ENCODE measurements around the gene GPRC5B.

GPRC5B gene

GRCh38 chr16:19874851-19875546 is 9.6 kb downstream of the GPRC5B start:
- Mint-ChIP-seq H3K4me1 (ENCODE audit: low read depth) (peaks cover 6% of the 10 kb centered on the region), H3K27me3 (peaks cover 12% of the 10 kb centered on the region), H3K36me3 (ENCODE audit: low read depth) (no peaks in the 10 kb centered on the region), H3K9me3 (no peaks in the 10 kb centered on the region), H3K27ac (no peak overlapping the region), H3K4me3 (no peak overlapping the region)
- intact Hi-C loops (cut with micrococcal nuclease), result no loop called here

- intact Hi-C loops (cut with micrococcal nuclease), result no loop called here
- Mint-ChIP-seq H3K27ac (no peak overlapping the region), H3K4me3 (no peak overlapping the region), H3K4me1 (ENCODE audit: low read depth) (peaks cover 6% of the 10 kb centered on the region), H3K9me3 (no peaks in the 10 kb centered on the region), H3K36me3 (ENCODE audit: low read depth) (no peaks in the 10 kb centered on the region), H3K27me3 (peaks cover 9% of the 10 kb centered on the region)
These were observed 10.6 kb downstream of the GPRC5B start for GRCh38 chr16:19874026-19874425.

- intact Hi-C loops (cut with micrococcal nuclease), result no loop called here
- H3K4me3 Mint-ChIP-seq, result no peak overlapping the region
- H3K27ac Mint-ChIP-seq, result no peak overlapping the region
- H3K36me3 Mint-ChIP-seq (ENCODE audit: low read depth), result no peaks in the 10 kb centered on the region
- no peaks in the 10 kb centered on the region for H3K9me3 Mint-ChIP-seq
- peaks cover 9% of the 10 kb centered on the region for H3K27me3 Mint-ChIP-seq
- H3K4me1 Mint-ChIP-seq (ENCODE audit: low read depth), result peaks cover 6% of the 10 kb centered on the region
These were observed 11.7 kb downstream of the GPRC5B start for GRCh38 chr16:19872935-19873334.

GRCh38 chr16:19872179-19872863 is 12.3 kb downstream of the GPRC5B start:
- no peaks in the 10 kb centered on the region for H3K36me3 Mint-ChIP-seq (ENCODE audit: low read depth)
- H3K4me3 Mint-ChIP-seq, result no peak overlapping the region
- no peaks in the 10 kb centered on the region for H3K9me3 Mint-ChIP-seq
- intact Hi-C loops (cut with micrococcal nuclease), result no loop called here
- no peak overlapping the region for H3K27ac Mint-ChIP-seq
- peaks cover 6% of the 10 kb centered on the region for H3K4me1 Mint-ChIP-seq (ENCODE audit: low read depth)
- peaks cover 9% of the 10 kb centered on the region for H3K27me3 Mint-ChIP-seq

GRCh38 chr16:19871721-19872120 is 12.9 kb downstream of the GPRC5B start:
- H3K4me1 Mint-ChIP-seq (ENCODE audit: low read depth), result peaks cover 6% of the 10 kb centered on the region
- H3K36me3 Mint-ChIP-seq (ENCODE audit: low read depth), result no peaks in the 10 kb centered on the region
- no peaks in the 10 kb centered on the region for H3K9me3 Mint-ChIP-seq
- H3K27me3 Mint-ChIP-seq, result peaks cover 9% of the 10 kb centered on the region
- intact Hi-C loops (cut with micrococcal nuclease), result no loop called here
- no peak overlapping the region for H3K4me3 Mint-ChIP-seq
- H3K27ac Mint-ChIP-seq, result no peak overlapping the region

GRCh38 chr16:19868421-19868820 is 16.2 kb downstream of the GPRC5B start:
- intact Hi-C loops (cut with micrococcal nuclease), result no loop called here
- Mint-ChIP-seq H3K4me3 (no peak overlapping the region), H3K27me3 (peaks cover 2% of the 10 kb centered on the region), H3K4me1 (ENCODE audit: low read depth) (no peaks in the 10 kb centered on the region), H3K27ac (no peak overlapping the region), H3K9me3 (no peaks in the 10 kb centered on the region), H3K36me3 (ENCODE audit: low read depth) (no peaks in the 10 kb centered on the region)

GRCh38 chr16:19864566-19864965 is 20.1 kb downstream of the GPRC5B start:
- Mint-ChIP-seq H3K27ac (no peak overlapping the region), H3K36me3 (ENCODE audit: low read depth) (no peaks in the 10 kb centered on the region), H3K27me3 (peaks cover 2% of the 10 kb centered on the region), H3K4me1 (ENCODE audit: low read depth) (no peaks in the 10 kb centered on the region), H3K4me3 (no peak overlapping the region), H3K9me3 (no peaks in the 10 kb centered on the region)
- intact Hi-C loops (cut with micrococcal nuclease), result no loop called here

- Mint-ChIP-seq H3K27me3 (peaks cover 2% of the 10 kb centered on the region), H3K36me3 (ENCODE audit: low read depth) (no peaks in the 10 kb centered on the region), H3K4me1 (ENCODE audit: low read depth) (no peaks in the 10 kb centered on the region), H3K4me3 (no peak overlapping the region), H3K27ac (no peak overlapping the region), H3K9me3 (no peaks in the 10 kb centered on the region)
- intact Hi-C loops (cut with micrococcal nuclease), result no loop called here
These were observed 20.7 kb downstream of the GPRC5B start for GRCh38 chr16:19863990-19864389.

- Mint-ChIP-seq H3K4me3 (no peak overlapping the region), H3K27me3 (no peaks in the 10 kb centered on the region), H3K4me1 (ENCODE audit: low read depth) (no peaks in the 10 kb centered on the region), H3K27ac (no peak overlapping the region), H3K36me3 (ENCODE audit: low read depth) (no peaks in the 10 kb centered on the region), H3K9me3 (no peaks in the 10 kb centered on the region)
- intact Hi-C loops (cut with micrococcal nuclease), result no loop called here
These were observed 22.8 kb downstream of the GPRC5B start for GRCh38 chr16:19861811-19862327.

- Mint-ChIP-seq H3K4me1 (ENCODE audit: low read depth) (no peaks in the 10 kb centered on the region), H3K27me3 (no peaks in the 10 kb centered on the region), H3K27ac (no peak overlapping the region), H3K9me3 (no peaks in the 10 kb centered on the region), H3K36me3 (ENCODE audit: low read depth) (no peaks in the 10 kb centered on the region), H3K4me3 (no peak overlapping the region)
- intact Hi-C loops (cut with micrococcal nuclease), result no loop called here
These were observed 23.5 kb downstream of the GPRC5B start for GRCh38 chr16:19861133-19861532.

GRCh38 chr16:19860166-19861041 is 24.2 kb downstream of the GPRC5B start:
- Mint-ChIP-seq H3K36me3 (ENCODE audit: low read depth) (no peaks in the 10 kb centered on the region), H3K4me1 (ENCODE audit: low read depth) (no peaks in the 10 kb centered on the region)

GRCh38 chr16:19859603-19860002 is 25.0 kb downstream of the GPRC5B start:
- no peaks in the 10 kb centered on the region for H3K4me1 Mint-ChIP-seq (ENCODE audit: low read depth)
- no peaks in the 10 kb centered on the region for H3K36me3 Mint-ChIP-seq (ENCODE audit: low read depth)
- intact Hi-C loops (cut with micrococcal nuclease), result no loop called here
- no peak overlapping the region for H3K4me3 Mint-ChIP-seq
- no peaks in the 10 kb centered on the region for H3K27me3 Mint-ChIP-seq
- H3K9me3 Mint-ChIP-seq, result no peaks in the 10 kb centered on the region
- no peak overlapping the region for H3K27ac Mint-ChIP-seq

More at GRCh38 chr16:19860166-19861041, 24.2 kb downstream of the GPRC5B start:
- Mint-ChIP-seq H3K27me3 (no peaks in the 10 kb centered on the region), H3K4me3 (no peak overlapping the region), H3K27ac (no peak overlapping the region), H3K9me3 (no peaks in the 10 kb centered on the region)
- intact Hi-C loops (cut with micrococcal nuclease), result no loop called here

- no peak overlapping the region for H3K4me3 Mint-ChIP-seq
- H3K27me3 Mint-ChIP-seq, result no peaks in the 10 kb centered on the region
- H3K9me3 Mint-ChIP-seq, result no peaks in the 10 kb centered on the region
- no peak overlapping the region for H3K27ac Mint-ChIP-seq
- no peaks in the 10 kb centered on the region for H3K4me1 Mint-ChIP-seq (ENCODE audit: low read depth)
- no peaks in the 10 kb centered on the region for H3K36me3 Mint-ChIP-seq (ENCODE audit: low read depth)
- intact Hi-C loops (cut with micrococcal nuclease), result no loop called here
These were observed 25.5 kb downstream of the GPRC5B start for GRCh38 chr16:19859166-19859565.
